T-helper 1 cell treated with Interleukin-12 subunit alpha and Interleukin-12 subunit beta and Interleukin-4 antibody, amounts not matched to agents 30 μg/mL and 1 μg/mL, for 36 hours (primary cell): Measurements from ENCODE around the gene NOTCH1.

Experiments used
- H3K27ac Mint-ChIP-seq: one replicate; pipeline ENCODE4 v1.8.0; 2021; ENCODE audit warnings: mild to moderate bottlenecking, mixed read lengths
- H3K27me3 Mint-ChIP-seq: one replicate; pipeline ENCODE4 v1.8.0; 2021; ENCODE audit warnings: low read depth, mixed read lengths
- H3K36me3 Mint-ChIP-seq: one replicate; pipeline ENCODE4 v1.8.0; 2021; ENCODE audit warnings: low read depth, mixed read lengths
- H3K4me1 Mint-ChIP-seq: one replicate; pipeline ENCODE4 v1.8.0; 2021; ENCODE audit warnings: low read depth, mixed read lengths
- H3K4me3 Mint-ChIP-seq: one replicate; pipeline ENCODE4 v1.8.0; 2021; ENCODE audit warnings: mild to moderate bottlenecking, moderate library complexity, mixed read lengths
- H3K9me3 Mint-ChIP-seq: one replicate; pipeline ENCODE4 v1.8.0; 2021; ENCODE audit warnings: mixed read lengths

NOTCH1 gene

GRCh38 chr9:136470792-136471469 is 74.9 kb downstream of the NOTCH1 start:
- peaks cover 29% of the 10 kb centered on the region for H3K36me3 Mint-ChIP-seq

GRCh38 chr9:136470356-136470755 is 75.5 kb downstream of the NOTCH1 start:
- H3K9me3 Mint-ChIP-seq: no peaks in the 10 kb centered on the region
- H3K36me3 Mint-ChIP-seq: peaks cover 32% of the 10 kb centered on the region
- H3K4me3 Mint-ChIP-seq: no peak overlapping the region
- no peaks in the 10 kb centered on the region for H3K4me1 Mint-ChIP-seq
- H3K27me3 Mint-ChIP-seq: no peaks in the 10 kb centered on the region
- no peak overlapping the region for H3K27ac Mint-ChIP-seq

More at GRCh38 chr9:136470792-136471469, 74.9 kb downstream of the NOTCH1 start:
- Mint-ChIP-seq H3K27me3 (no peaks in the 10 kb centered on the region), H3K4me1 (no peaks in the 10 kb centered on the region), H3K9me3 (no peaks in the 10 kb centered on the region), H3K27ac (no peak overlapping the region), H3K4me3 (no peak overlapping the region)

GRCh38 chr9:136467766-136468165 is 78.1 kb downstream of the NOTCH1 start:
- Mint-ChIP-seq H3K36me3 (peaks cover 38% of the 10 kb centered on the region), H3K9me3 (no peaks in the 10 kb centered on the region), H3K27ac (no peak overlapping the region), H3K4me3 (no peak overlapping the region), H3K27me3 (no peaks in the 10 kb centered on the region), H3K4me1 (no peaks in the 10 kb centered on the region)

GRCh38 chr9:136466155-136466541 is 79.7 kb downstream of the NOTCH1 start:
- Mint-ChIP-seq H3K36me3 (peaks cover 46% of the 10 kb centered on the region), H3K27ac (no peak overlapping the region), H3K4me1 (no peaks in the 10 kb centered on the region), H3K9me3 (no peaks in the 10 kb centered on the region), H3K4me3 (no peak overlapping the region), H3K27me3 (no peaks in the 10 kb centered on the region)

- H3K36me3 Mint-ChIP-seq: peaks cover 47% of the 10 kb centered on the region
- H3K4me3 Mint-ChIP-seq: no peak overlapping the region
- H3K27ac Mint-ChIP-seq: no peak overlapping the region
- no peaks in the 10 kb centered on the region for H3K9me3 Mint-ChIP-seq
- no peaks in the 10 kb centered on the region for H3K4me1 Mint-ChIP-seq
- no peaks in the 10 kb centered on the region for H3K27me3 Mint-ChIP-seq
Observed at GRCh38 chr9:136465500-136466154, 80.2 kb downstream of the NOTCH1 start.

- Mint-ChIP-seq H3K27me3 (no peaks in the 10 kb centered on the region), H3K4me3 (no peak overlapping the region), H3K27ac (no peak overlapping the region), H3K4me1 (no peaks in the 10 kb centered on the region), H3K36me3 (peaks cover 47% of the 10 kb centered on the region), H3K9me3 (no peaks in the 10 kb centered on the region)
Observed at GRCh38 chr9:136464241-136464640, 81.6 kb downstream of the NOTCH1 start.

- Mint-ChIP-seq H3K9me3 (no peaks in the 10 kb centered on the region), H3K27me3 (no peaks in the 10 kb centered on the region), H3K36me3 (peaks cover 54% of the 10 kb centered on the region)
Observed at GRCh38 chr9:136463578-136463977, 82.3 kb downstream of the NOTCH1 start.

GRCh38 chr9:136462664-136463063 is 83.2 kb downstream of the NOTCH1 start:
- Mint-ChIP-seq H3K27ac (no peak overlapping the region), H3K9me3 (no peaks in the 10 kb centered on the region)

More at GRCh38 chr9:136463578-136463977, 82.3 kb downstream of the NOTCH1 start:
- no peak overlapping the region for H3K27ac Mint-ChIP-seq
- H3K4me3 Mint-ChIP-seq: no peak overlapping the region
- H3K4me1 Mint-ChIP-seq: no peaks in the 10 kb centered on the region

GRCh38 chr9:136460772-136461325 is 85.0 kb downstream of the NOTCH1 start:
- Mint-ChIP-seq H3K27me3 (no peaks in the 10 kb centered on the region), H3K27ac (no peak overlapping the region), H3K36me3 (peaks cover 43% of the 10 kb centered on the region), H3K4me3 (no peak overlapping the region), H3K4me1 (no peaks in the 10 kb centered on the region), H3K9me3 (no peaks in the 10 kb centered on the region)

More at GRCh38 chr9:136462664-136463063, 83.2 kb downstream of the NOTCH1 start:
- H3K4me1 Mint-ChIP-seq: no peaks in the 10 kb centered on the region
- H3K27me3 Mint-ChIP-seq: no peaks in the 10 kb centered on the region
- peaks cover 55% of the 10 kb centered on the region for H3K36me3 Mint-ChIP-seq
- no peak overlapping the region for H3K4me3 Mint-ChIP-seq

GRCh38 chr9:136459425-136459824 is 86.4 kb downstream of the NOTCH1 start:
- Mint-ChIP-seq H3K36me3 (peaks cover 37% of the 10 kb centered on the region), H3K4me1 (no peaks in the 10 kb centered on the region), H3K27ac (no peak overlapping the region), H3K27me3 (no peaks in the 10 kb centered on the region), H3K4me3 (no peak overlapping the region), H3K9me3 (no peaks in the 10 kb centered on the region)

GRCh38 chr9:136457326-136457725 is 88.5 kb downstream of the NOTCH1 start:
- Mint-ChIP-seq H3K4me3 (no peak overlapping the region), H3K36me3 (peaks cover 40% of the 10 kb centered on the region), H3K27me3 (no peaks in the 10 kb centered on the region), H3K27ac (no peak overlapping the region), H3K9me3 (no peaks in the 10 kb centered on the region), H3K4me1 (no peaks in the 10 kb centered on the region)

GRCh38 chr9:136456258-136456657 is 89.6 kb downstream of the NOTCH1 start:
- Mint-ChIP-seq H3K27ac (no peak overlapping the region), H3K4me1 (no peaks in the 10 kb centered on the region), H3K4me3 (no peak overlapping the region), H3K27me3 (no peaks in the 10 kb centered on the region), H3K9me3 (no peaks in the 10 kb centered on the region), H3K36me3 (peaks cover 36% of the 10 kb centered on the region)

- H3K36me3 Mint-ChIP-seq: peaks cover 36% of the 10 kb centered on the region
- no peaks in the 10 kb centered on the region for H3K4me1 Mint-ChIP-seq
- no peak overlapping the region for H3K27ac Mint-ChIP-seq
- H3K9me3 Mint-ChIP-seq: no peaks in the 10 kb centered on the region
- no peaks in the 10 kb centered on the region for H3K27me3 Mint-ChIP-seq
- no peak overlapping the region for H3K4me3 Mint-ChIP-seq
Observed at GRCh38 chr9:136455043-136456002, 90.5 kb downstream of the NOTCH1 start.

GRCh38 chr9:136454026-136454796 is 91.6 kb downstream of the NOTCH1 start:
- Mint-ChIP-seq H3K36me3 (peaks cover 35% of the 10 kb centered on the region), H3K27me3 (no peaks in the 10 kb centered on the region), H3K27ac (no peak overlapping the region), H3K4me1 (no peaks in the 10 kb centered on the region), H3K9me3 (no peaks in the 10 kb centered on the region), H3K4me3 (no peak overlapping the region)
